Bronchial epithelial cell (primary cell): Measurements from ENCODE around the gene REPIN1. TPM values are rescaled to one million over a fixed set of nuclear protein-coding genes. Genes with fewer than 3 reads are reported as not detected.

Source experiments
- DNase-seq: peaks from one replicate; pipeline ENCODE4 v3.0.0-alpha.2; 2010; ENCODE audit warnings: low read depth
- FAIRE-seq: peaks from 2 replicates; lab custom pipeline; 2011; peaks lifted over from hg19 to GRCh38; lab: Jason Lieb, UNC
- H3K27me3 ChIP-seq: 2 replicates; pipeline ENCODE4 v1.5.1; 2011; ENCODE audit warnings: low read length; ENCODE audit not compliant: control insufficient read depth, insufficient read depth
- H3K36me3 ChIP-seq: 2 replicates; pipeline ENCODE4 v1.5.1; 2011; ENCODE audit warnings: low read length; ENCODE audit not compliant: control insufficient read depth, insufficient read depth
- H3K4me3 ChIP-seq: 2 replicates; pipeline ENCODE4 v1.5.1; 2011; ENCODE audit warnings: mild to moderate bottlenecking, low read depth, low read length, control low read depth
- CTCF ChIP-seq: IDR thresholded peaks from 2 replicates; pipeline ENCODE4 v1.5.1; 2011; ENCODE audit warnings: mild to moderate bottlenecking, moderate library complexity, low read length, control low read depth, inconsistent platforms; ENCODE audit not compliant: insufficient read depth, severe bottlenecking
- total RNA-seq: library from RNA; depleted of rRNA; stranded (reverse); fragments of >200 nt; gene quantifications from 2 replicates; pipeline ENCODE4 v1.2.1, GENCODE V29; 2014

The REPIN1 gene
- total RNA-seq, 1 donor from 2014 or later: 26.1 TPM

- DNase-seq: no peak
- H3K4me3 ChIP-seq: no peak overlapping the region
- FAIRE-seq: no peak
- H3K27me3 ChIP-seq: no peaks in the 10 kb centered on the region
- no peaks in the 10 kb centered on the region for H3K36me3 ChIP-seq
- TF ChIP-seq CTCF: no peak
Measured at GRCh38 chr7:150355666-150356059, 13.0 kb upstream of the REPIN1 start.

- Histone ChIP-seq H3K4me3 (no peak overlapping the region), H3K36me3 (no peaks in the 10 kb centered on the region), H3K27me3 (no peaks in the 10 kb centered on the region)
- DNase-seq (no peak), FAIRE-seq (no peak)
- TF ChIP-seq CTCF: peak; percentile 70
Measured at GRCh38 chr7:150356265-150356897, 12.2 kb upstream of the REPIN1 start.

- FAIRE-seq (no peak), DNase-seq (no peak)
- no peaks in the 10 kb centered on the region for H3K36me3 ChIP-seq
- H3K4me3 ChIP-seq: no peak overlapping the region
- TF ChIP-seq CTCF: no peak
- no peaks in the 10 kb centered on the region for H3K27me3 ChIP-seq
Measured at GRCh38 chr7:150357270-150357669, 11.4 kb upstream of the REPIN1 start.

GRCh38 chr7:150357771-150358427, 10.7 kb upstream of the REPIN1 start:
- no peak overlapping the region for H3K4me3 ChIP-seq
- no peak for TF ChIP-seq CTCF
- H3K36me3 ChIP-seq: no peaks in the 10 kb centered on the region
- FAIRE-seq (no peak), DNase-seq (peak; percentile 45)
- H3K27me3 ChIP-seq: no peaks in the 10 kb centered on the region

- H3K27me3 ChIP-seq: no peaks in the 10 kb centered on the region
- no peak for DNase-seq
- H3K4me3 ChIP-seq: no peak overlapping the region
- TF ChIP-seq CTCF: no peak
- no peaks in the 10 kb centered on the region for H3K36me3 ChIP-seq
- FAIRE-seq: no peak
Measured at GRCh38 chr7:150358433-150358832, 10.2 kb upstream of the REPIN1 start.
